HG03095 (cell line): ENCODE data around the gene RNF34.

Experiments used
- ATAC-seq: cut with Tn5 transposase; IDR thresholded peaks from one replicate; pipeline ENCODE4 v1.9.1; 2021; ENCODE audit warnings: moderate library complexity; ENCODE audit not compliant: unreplicated experiment

RNF34 gene

GRCh38 chr12:121436706-121437105 lies 36.8 kb downstream of the RNF34 start:
- ATAC-seq, result no peak

DNA sequence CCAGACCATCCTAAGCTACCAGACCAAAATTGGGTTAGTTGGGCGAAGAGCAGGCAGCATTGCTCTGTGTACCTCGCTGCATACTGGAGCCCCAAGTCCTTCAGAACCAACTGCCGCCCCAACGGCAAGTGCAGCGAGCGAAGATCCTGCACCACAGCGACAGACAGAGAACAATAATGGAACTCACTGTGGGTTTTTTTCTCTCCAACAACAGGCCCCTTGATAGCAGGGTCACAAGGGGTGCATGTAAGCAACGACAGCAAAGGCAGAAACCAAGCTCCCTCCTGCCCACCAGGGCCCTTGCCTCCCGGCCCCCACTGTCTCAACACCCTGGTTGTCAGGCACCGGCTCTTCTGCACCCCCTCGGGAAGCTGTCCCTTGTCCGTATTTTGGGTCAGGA lies 39.0 kb downstream of the RNF34 start:
- no peak for ATAC-seq

DNA sequence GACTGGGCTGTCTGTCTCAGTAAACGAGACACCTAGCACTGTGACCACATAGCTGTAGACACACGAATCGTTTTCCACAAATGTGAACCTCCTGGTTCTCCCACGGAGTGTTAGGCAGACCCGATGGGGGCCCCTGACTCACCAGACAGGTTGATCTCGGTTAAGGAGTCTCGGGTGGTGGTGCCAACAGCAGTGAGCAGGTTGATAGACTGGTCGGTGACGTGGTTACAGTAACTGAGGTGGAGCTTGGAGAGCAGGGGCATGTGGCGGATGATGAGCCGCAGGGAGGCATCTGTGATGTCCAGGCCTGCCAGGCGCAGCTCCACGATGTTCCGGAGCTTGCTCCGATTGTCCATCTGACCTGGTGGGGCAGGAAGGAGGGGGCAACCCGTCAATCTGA lies 39.8 kb downstream of the RNF34 start:
- ATAC-seq, result no peak

GRCh38 chr12:121440768-121441167 lies 40.9 kb downstream of the RNF34 start:
- no peak for ATAC-seq

- ATAC-seq, result no peak
Observed at GRCh38 chr12:121441555-121441954, 41.6 kb downstream of the RNF34 start.

DNA sequence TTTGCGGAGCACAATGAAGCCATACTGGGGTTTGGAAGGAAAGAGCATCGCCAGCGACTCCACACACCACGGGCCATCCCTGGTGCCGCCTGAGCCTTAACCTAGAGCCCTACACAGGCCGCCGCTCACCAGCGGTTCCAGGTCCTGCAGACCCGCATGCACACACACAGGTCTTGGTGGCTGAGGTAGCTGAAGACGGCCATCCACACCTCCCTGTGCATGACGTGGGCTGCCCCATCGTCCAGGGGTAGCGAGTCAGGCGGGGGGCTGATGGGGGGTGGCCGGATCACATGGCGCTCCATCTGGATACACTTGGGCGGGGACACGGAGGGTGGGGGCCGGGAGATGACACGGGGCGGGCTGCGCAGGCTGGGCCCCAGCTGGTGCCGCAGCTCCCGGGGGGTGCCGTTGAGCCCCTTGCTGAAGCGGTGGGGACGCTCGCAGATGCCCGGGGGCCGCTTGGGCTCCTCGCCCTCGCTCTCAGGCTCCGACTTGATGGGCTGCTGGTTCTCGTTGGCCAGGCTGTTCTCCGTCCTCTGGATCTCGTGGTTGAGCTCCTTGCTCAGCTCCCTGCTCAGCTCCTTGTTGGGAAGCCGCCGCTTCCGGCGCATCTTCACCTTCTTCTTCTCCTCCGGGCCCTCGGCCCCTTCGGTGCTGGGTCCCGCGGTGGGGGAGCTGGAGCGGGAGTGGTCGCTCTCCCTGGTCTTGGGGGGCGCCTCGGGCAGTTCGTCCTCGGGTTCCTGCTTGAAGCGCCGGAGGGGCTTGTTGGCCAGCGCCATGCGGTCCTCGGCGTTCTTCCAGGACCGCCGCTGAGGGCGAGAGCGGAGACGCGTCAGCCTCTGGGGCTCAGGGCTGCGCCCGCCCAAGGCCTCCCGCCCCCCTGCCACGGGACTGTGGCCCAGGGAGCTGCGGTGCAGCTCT lies 42.4 kb downstream of the RNF34 start:
- no peak for ATAC-seq

GRCh38 chr12:121443193-121443870 lies 43.4 kb downstream of the RNF34 start:
- no peak for ATAC-seq

DNA sequence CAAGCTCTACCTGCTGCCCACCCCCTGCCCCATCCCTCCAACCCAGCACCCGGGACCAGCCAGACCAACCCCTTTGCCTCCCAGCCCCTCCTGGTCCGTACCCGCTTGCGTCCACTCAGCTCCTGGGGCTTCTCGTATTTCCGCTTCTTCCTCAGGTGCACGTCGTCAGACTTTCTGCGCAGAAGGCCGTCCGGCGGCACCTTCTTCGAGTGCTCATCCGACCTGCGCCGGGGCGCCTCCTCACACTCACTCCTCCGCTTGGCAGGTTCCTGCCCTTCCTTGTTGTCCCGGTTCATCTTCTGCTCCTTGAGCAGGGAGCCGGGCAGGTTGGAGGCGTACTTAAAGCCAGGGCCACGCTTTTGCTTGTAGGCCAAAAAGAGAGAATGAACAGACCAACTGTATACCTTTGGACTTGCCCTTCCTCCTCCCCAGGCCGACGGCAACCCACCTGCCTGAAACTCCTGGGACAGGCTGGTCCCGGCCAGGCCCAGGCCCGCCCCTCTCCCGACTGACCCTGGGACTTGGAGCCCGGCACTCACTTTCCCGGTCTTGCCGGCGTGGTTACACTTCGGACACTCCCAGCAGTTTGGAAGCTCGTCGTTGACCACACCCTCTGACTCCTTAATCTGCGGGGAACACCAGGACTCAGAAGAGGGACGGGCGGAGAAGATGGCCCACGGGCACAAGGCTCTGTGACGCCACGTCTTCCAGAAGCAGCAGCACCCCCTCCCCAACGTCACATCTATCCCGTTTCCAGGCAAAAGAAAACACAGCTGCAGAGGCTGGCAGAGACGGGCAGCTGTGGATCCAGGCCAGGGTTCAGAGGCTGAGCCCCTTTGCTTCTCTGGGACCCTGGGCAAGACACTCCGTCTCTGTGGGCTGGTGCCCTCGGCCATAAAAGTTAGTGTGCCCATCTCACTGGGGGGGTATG lies 44.3 kb downstream of the RNF34 start:
- no peak for ATAC-seq

DNA sequence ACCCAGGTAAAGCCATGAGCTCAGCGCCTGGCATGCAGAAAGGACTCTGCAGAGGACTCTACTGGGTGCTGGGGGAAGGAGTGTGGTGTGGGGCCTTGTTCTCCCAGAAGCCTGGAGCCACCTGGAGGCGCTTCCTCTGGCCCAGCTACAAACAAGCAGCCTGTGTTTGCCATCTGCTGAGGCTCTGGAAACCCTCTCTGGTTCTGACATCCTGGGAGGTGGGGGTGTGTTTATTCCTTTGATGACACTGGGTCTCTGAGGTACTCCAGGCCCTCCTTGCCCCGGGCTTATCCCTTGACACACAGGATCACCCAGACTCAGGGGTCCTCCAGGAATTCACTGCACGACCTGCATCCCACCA lies 44.9 kb downstream of the RNF34 start:
- ATAC-seq, result no peak

DNA sequence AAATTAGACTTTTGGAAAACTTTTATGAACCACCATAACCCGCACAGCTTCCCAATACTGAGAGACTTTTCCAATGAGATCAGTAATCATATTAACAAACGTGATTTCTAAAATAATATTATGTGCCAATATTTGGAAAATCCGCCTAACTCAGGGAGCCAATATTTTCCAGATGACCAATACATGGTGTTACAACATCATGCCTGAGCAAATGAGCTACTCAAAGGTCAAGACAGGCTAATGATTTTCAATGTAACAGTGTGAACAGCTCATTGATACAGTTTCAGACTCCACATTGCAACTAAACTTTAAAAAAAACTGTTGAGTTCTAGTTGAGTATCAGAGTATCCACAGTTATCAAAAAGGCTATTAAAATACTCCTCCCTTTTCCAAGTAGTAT lies 46.8 kb downstream of the RNF34 start:
- no peak for ATAC-seq

- no peak for ATAC-seq
Observed at GRCh38 chr12:121448771-121449315, 48.9 kb downstream of the RNF34 start.

DNA sequence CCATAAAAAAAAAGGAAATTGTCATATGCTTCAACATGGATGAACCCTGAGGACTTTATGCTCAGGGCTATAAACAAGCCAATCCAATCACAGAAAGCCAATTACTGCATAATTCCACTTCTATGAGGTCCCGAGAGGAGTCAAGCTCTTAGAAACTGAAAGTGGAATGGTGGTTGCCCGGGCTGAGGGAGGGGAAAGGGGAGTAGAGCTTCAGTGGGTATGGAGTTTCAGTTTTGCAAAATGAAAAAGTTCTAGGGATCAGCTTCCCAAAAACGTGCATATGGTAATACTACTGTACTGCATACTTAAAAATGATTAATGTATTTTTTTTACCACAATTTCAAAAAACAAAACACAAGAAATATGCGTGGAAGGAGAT lies 52.0 kb downstream of the RNF34 start:
- no peak for ATAC-seq

GRCh38 chr12:121452340-121452984 lies 52.5 kb downstream of the RNF34 start:
- ATAC-seq, result no peak

DNA sequence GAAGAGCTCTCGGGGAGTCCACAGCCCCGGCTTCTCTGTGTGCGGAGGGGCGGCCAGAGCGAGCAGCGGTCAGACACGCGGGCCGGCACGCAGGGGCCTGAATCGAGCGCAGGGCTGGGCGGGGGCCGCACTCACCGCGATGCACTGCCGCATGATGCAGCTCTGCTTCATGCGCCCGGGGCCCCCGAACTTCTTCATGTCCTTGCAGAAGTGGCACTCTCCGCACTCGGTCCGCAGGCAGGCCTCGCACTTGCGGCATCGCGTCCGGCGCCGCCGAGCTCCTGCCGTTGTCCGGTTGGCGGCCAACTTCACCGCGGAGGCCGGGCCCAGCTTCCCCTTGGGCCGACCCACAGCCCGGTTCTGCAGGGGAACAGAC lies 53.1 kb downstream of the RNF34 start:
- ATAC-seq, result no peak

DNA sequence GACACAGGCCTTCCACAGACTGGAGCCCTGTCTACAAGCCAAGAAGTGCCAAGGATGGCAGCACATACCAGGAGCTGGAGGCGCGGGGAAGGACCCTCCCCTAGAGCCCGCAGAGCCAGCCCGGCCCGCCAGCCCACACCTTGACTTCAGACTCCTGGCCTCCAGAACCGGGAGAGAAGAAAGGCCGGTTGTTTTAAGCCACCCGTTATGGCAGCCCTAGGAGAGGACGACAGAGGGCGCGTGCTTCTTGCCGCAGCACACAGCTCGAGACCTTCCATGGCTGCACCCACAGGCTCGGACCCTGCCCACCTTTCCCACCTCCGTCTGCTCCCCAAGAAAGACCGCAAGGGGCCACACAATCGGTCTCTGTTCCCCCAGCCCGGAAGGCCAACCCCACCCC lies 53.7 kb downstream of the RNF34 start:
- no peak for ATAC-seq

DNA sequence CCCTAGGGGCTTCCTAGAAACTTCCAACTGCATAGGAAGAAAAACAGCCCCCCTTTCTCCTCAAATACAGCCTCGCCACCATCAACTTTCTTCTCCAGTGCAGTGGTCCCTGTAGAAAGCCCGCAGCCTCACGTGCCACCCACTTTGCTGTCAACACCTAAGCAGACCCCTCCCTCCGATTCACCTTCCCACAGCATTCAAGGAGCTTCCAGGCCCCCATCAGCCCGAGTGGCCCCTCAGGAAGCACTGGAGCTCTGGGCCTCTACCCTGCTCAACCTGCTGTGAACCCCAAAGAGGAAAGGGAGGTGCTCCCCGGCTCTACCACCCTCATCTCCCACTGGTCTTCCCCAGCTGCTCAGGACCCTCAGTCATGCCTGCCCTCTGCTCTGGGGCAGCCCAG lies 55.0 kb downstream of the RNF34 start:
- ATAC-seq, result no peak

- no peak for ATAC-seq
Observed at GRCh38 chr12:121455766-121456420, 56.0 kb downstream of the RNF34 start.

DNA sequence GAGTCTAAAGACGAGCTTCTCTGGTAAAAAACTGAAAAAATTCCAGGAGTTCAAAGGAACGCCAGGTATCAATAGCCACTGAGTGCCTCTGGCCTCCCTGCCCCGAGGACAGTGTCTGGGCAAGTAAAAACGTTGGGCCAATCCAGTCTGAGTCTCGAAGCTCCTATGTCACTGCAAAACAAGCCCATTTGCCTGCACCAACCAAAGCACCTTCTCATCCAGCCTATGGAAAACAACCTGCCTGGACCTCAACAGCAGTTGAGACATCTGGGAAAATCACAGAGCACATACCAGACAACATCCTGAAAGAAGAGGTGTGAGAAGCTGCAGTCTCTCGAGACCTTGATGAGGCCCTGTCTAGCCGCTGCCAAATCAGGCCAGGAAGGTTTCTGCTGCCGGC lies 56.6 kb downstream of the RNF34 start:
- ATAC-seq, result no peak

DNA sequence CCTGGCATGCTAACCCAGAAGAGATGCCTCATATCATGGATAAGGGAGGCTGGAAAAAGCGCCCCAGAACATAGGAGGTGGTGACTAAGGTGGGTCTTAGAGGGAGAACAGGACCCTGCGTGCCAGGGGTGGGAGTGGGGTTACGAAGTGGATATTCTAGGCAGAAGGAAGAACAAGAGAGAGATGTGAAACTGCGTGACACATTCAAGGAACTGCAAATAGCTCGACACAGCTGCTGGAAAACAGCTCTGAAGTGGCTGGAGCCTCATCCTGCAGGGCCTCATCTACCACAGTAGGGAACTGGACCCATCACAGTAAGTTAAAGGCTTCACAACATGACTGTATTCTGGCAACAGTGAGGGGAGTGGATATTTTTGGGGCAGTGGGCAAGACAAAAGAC lies 61.1 kb downstream of the RNF34 start:
- no peak for ATAC-seq

DNA sequence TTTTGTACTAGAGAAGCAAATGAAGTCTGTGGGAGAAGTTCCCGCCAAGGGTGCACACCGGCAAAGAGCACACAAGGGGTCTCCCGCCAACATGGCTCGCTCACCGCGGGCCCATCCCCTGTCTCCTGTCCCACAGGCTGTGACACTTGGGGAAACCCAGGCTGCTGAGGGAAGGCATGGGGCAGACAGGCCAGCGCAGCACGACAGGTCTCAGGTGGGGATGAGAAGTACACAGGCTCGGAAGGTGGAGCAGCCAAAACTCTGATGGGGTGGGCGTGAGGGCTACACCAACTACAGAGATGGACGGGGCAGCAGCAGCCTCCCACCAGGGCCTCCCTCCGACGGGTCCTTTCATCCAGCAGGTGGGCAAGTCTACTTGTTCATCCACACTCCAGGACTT lies 64.4 kb downstream of the RNF34 start:
- ATAC-seq, result no peak
